Thyroid gland (tissue), 4 donors: ENCODE data around the gene HOXC9. TPM values are rescaled to one million over a fixed set of nuclear protein-coding genes. Genes with fewer than 3 reads are reported as not detected.

Experiments
- DNase-seq, 2 donors: peaks; one replicate each; pipeline ENCODE4 v3.0.0-alpha.2; 2019
- H3K27ac ChIP-seq, 3 donors: fragments of 200-600 bp; sonication (generic); 1 replicate in 2 of 3; 2 replicates in 1 of 3; pipeline ENCODE4 v1.5.1; 2016 to 2019; ENCODE audit warnings: mild to moderate bottlenecking in 1 of 3, moderate library complexity in 1 of 3
- H3K27me3 ChIP-seq: fragments of 200-600 bp; sonication (generic); one replicate; pipeline ENCODE4 v1.5.1; 2019
- H3K36me3 ChIP-seq, 2 donors: fragments of 200-600 bp; sonication (generic); one replicate each; pipeline ENCODE4 v1.5.1; 2016 to 2019
- H3K4me1 ChIP-seq, 2 donors: fragments of 200-600 bp; sonication (generic); one replicate each; pipeline ENCODE4 v1.5.1; 2017 to 2019
- H3K4me3 ChIP-seq, 3 donors: fragments of 200-600 bp; sonication (generic); replicated peaks in 1 of 3; 1 replicate in 2 of 3; 2 replicates in 1 of 3; pipeline ENCODE4 v1.5.1; 2016; ENCODE audit warnings: mild to moderate bottlenecking in 1 of 3
- H3K9me3 ChIP-seq: fragments of 200-600 bp; sonication (generic); one replicate; pipeline ENCODE4 v1.5.1; 2017
- CTCF ChIP-seq, 6 experiments: fragments of 200-600 bp in 3 of 6; fragments of 450-650 bp in 3 of 6; sonication (generic) in 3 of 6; IDR thresholded peaks; one replicate each; pipeline ENCODE4 v1.5.1; 2016 to 2019; ENCODE audit warnings: antibody characterized with exemption in 6 of 6, mild to moderate bottlenecking in 2 of 6, inconsistent platforms in 1 of 6, moderate library complexity in 1 of 6
- POLR2A ChIP-seq, 2 donors: fragments of 450-650 bp; IDR thresholded peaks; one replicate each; pipeline ENCODE4 v1.6.1; 2017; ENCODE audit warnings: antibody characterized with exemption in 2 of 2, mild to moderate bottlenecking in 2 of 2, moderate library complexity in 1 of 2
- WGBS, 2 donors: methylation state at CpG; one replicate each; pipeline ENCODE4 v1.1.5; 2017; 5-methylcytosine and 5-hydroxymethylcytosine counted together
- intact Hi-C: fragments of 100-400 bp; cut with DNase I; formaldehyde crosslinking; loops from one replicate; pipeline ENCODE4 v1.15.1; 2023
- total RNA-seq, 4 donors: library from RNA; depleted of rRNA; stranded (reverse); fragments of >200 nt; gene quantifications; one replicate each; pipeline ENCODE4 v1.2.3, GENCODE V29; 2016

Gene HOXC9
- total RNA-seq, 4 donors from 2014 or later = 0.22 to 0.27 TPM; not detected in 2

GRCh38 chr12:54036620-54037359, 36.8 kb downstream of the HOXC9 start:
- intact Hi-C loops = no loop called here
- Histone ChIP-seq H3K9me3 (no peaks in the 10 kb centered on the region), H3K27ac (no peak overlapping the region), H3K36me3 (no peaks in the 10 kb centered on the region), H3K4me1 (peaks cover 0 to 32% of the 10 kb centered on the region in 2 donors), H3K27me3 (peaks cover 32% of the 10 kb centered on the region), H3K4me3 (no peak overlapping the region)
- no peak for DNase-seq
- TF ChIP-seq CTCF (IDR thresholded peaks at IDR 0.05) (no peak), POLR2A (IDR thresholded peaks at IDR 0.05) (no peak)
- 50 to 61% methylated on average over 14 of the region's 14 CpGs for WGBS, 2 donors

GRCh38 chr12:54037360-54038283, 37.7 kb downstream of the HOXC9 start:
- 53 to 55% methylated on average over 14 of the region's 14 CpGs for WGBS, 2 donors
- Histone ChIP-seq H3K27me3 (peaks cover 27% of the 10 kb centered on the region), H3K9me3 (no peaks in the 10 kb centered on the region), H3K4me1 (peaks cover 0 to 32% of the 10 kb centered on the region in 2 donors), H3K27ac (no peak overlapping the region), H3K36me3 (no peaks in the 10 kb centered on the region), H3K4me3 (no peak overlapping the region)
- DNase-seq = no peak
- TF ChIP-seq POLR2A (IDR thresholded peaks at IDR 0.05) = no peak
- no peak for TF ChIP-seq CTCF (IDR thresholded peaks at IDR 0.05)
- intact Hi-C loops = no loop called here

- DNase-seq = no peak
- peaks cover 21% of the 10 kb centered on the region for H3K27me3 ChIP-seq
- H3K4me1 ChIP-seq = peaks cover 0 to 25% of the 10 kb centered on the region in 2 donors
- H3K27ac ChIP-seq = no peak overlapping the region
- WGBS, 2 donors = 47 to 54% methylated on average over 5 of the region's 5 CpGs
- H3K9me3 ChIP-seq = no peaks in the 10 kb centered on the region
- intact Hi-C loops = no loop called here
- no peaks in the 10 kb centered on the region for H3K36me3 ChIP-seq
- H3K4me3 ChIP-seq = no peak overlapping the region
- TF ChIP-seq CTCF (IDR thresholded peaks at IDR 0.05) (no peak), POLR2A (IDR thresholded peaks at IDR 0.05) (no peak)
Measured at GRCh38 chr12:54038284-54038870, 38.4 kb downstream of the HOXC9 start.

GRCh38 chr12:54038871-54039414, 39.0 kb downstream of the HOXC9 start:
- H3K4me3 ChIP-seq = no peak overlapping the region
- H3K36me3 ChIP-seq = no peaks in the 10 kb centered on the region
- no peak for TF ChIP-seq POLR2A (IDR thresholded peaks at IDR 0.05)
- TF ChIP-seq CTCF (IDR thresholded peaks at IDR 0.05) = no peak
- DNase-seq = no peak
- H3K27me3 ChIP-seq = peaks cover 15% of the 10 kb centered on the region
- 13 to 15% methylated on average over 9 of the region's 9 CpGs for WGBS, 2 donors
- peaks cover 0 to 20% of the 10 kb centered on the region in 2 donors for H3K4me1 ChIP-seq
- H3K9me3 ChIP-seq = no peaks in the 10 kb centered on the region
- no peak overlapping the region for H3K27ac ChIP-seq
- intact Hi-C loops = no loop called here
